ENCODE measurements around the gene FAF1. TPM values are rescaled to one million over a fixed set of nuclear protein-coding genes. Genes with fewer than 3 reads are reported as not detected.

Gene FAF1
- total and polyA plus RNA-seq, 8 donors, result 20.1 to 144 (median 27.4) TPM

GRCh38 chr1:50787266-50787665 lies 172.8 kb downstream of the FAF1 start:
- H3K4me3 ChIP-seq, result no peak overlapping the region
- H3K9me3 ChIP-seq, result no peaks in the 10 kb centered on the region
- intact Hi-C loops (cut with DNase I; ENCODE audit: low total_unique reads), result loop anchor here (10.0 kb wide), 1 partner anchor 258 kb away; no protein-coding TSS in a partner anchor
- no peak overlapping the region for H3K27ac ChIP-seq
- no peaks in the 10 kb centered on the region for H3K27me3 ChIP-seq
- WGBS, 5 donors, result 84 to 95% (median 92%) methylated on average over 3 of the region's 3 CpGs
- H3K36me3 ChIP-seq, result peaks cover 0 to 28% (median 23%) of the 10 kb centered on the region in 4 donors
- no peak for DNase-seq
- TF ChIP-seq POLR2AphosphoS5 (IDR thresholded peaks at IDR 0.05) (no peak), CTCF (IDR thresholded peaks at IDR 0.05) (no peak), POLR2A (IDR thresholded peaks at IDR 0.05) (no peak), EP300 (IDR thresholded peaks at IDR 0.05) (no peak)
- no peaks in the 10 kb centered on the region for H3K4me1 ChIP-seq

GRCh38 chr1:50783286-50783685 lies 176.8 kb downstream of the FAF1 start:
- H3K27ac ChIP-seq, result no peak overlapping the region

GRCh38 chr1:50780797-50781196 lies 179.3 kb downstream of the FAF1 start:
- Histone ChIP-seq H3K4me3 (no peak overlapping the region), H3K27ac (no peak overlapping the region), H3K4me1 (no peaks in the 10 kb centered on the region), H3K27me3 (no peaks in the 10 kb centered on the region), H3K9me3 (no peaks in the 10 kb centered on the region), H3K36me3 (peaks cover 6 to 19% (median 16%) of the 10 kb centered on the region in 4 donors)
- no peak for DNase-seq
- TF ChIP-seq EP300 (IDR thresholded peaks at IDR 0.05), result no peak
- no peak for TF ChIP-seq POLR2AphosphoS5 (IDR thresholded peaks at IDR 0.05)
- TF ChIP-seq CTCF (IDR thresholded peaks at IDR 0.05), result no peak
- no peak for TF ChIP-seq POLR2A (IDR thresholded peaks at IDR 0.05)
- intact Hi-C loops (cut with DNase I; ENCODE audit: low total_unique reads), result loop anchor here (10.0 kb wide), 1 partner anchor 264 kb away; no protein-coding TSS in a partner anchor
- WGBS, 5 donors, result 93 to 98% (median 96%) methylated on average over 4 of the region's 4 CpGs

More at GRCh38 chr1:50783286-50783685, 176.8 kb downstream of the FAF1 start:
- no peak for TF ChIP-seq EP300 (IDR thresholded peaks at IDR 0.05)
- TF ChIP-seq CTCF (IDR thresholded peaks at IDR 0.05), result no peak
- no peak for TF ChIP-seq POLR2A (IDR thresholded peaks at IDR 0.05)
- TF ChIP-seq POLR2AphosphoS5 (IDR thresholded peaks at IDR 0.05), result no peak
- DNase-seq, result no peak
- H3K4me3 ChIP-seq, result no peak overlapping the region
- no peaks in the 10 kb centered on the region for H3K27me3 ChIP-seq
- peaks cover 6 to 43% (median 37%) of the 10 kb centered on the region in 4 donors for H3K36me3 ChIP-seq
- no peaks in the 10 kb centered on the region for H3K4me1 ChIP-seq
- WGBS, 5 donors, result 87 to 93% (median 89%) methylated on average over 9 of the region's 9 CpGs
- intact Hi-C loops (cut with DNase I; ENCODE audit: low total_unique reads), result loop anchor here (10.0 kb wide), 1 partner anchor 262 kb away; no protein-coding TSS in a partner anchor
- H3K9me3 ChIP-seq, result no peaks in the 10 kb centered on the region

GRCh38 chr1:50779801-50780200 lies 180.3 kb downstream of the FAF1 start:
- 94 to 100% (median 96%) methylated on average over 1 of the region's 1 CpG for WGBS, 5 donors
- peaks cover 6 to 18% (median 13%) of the 10 kb centered on the region in 4 donors for H3K36me3 ChIP-seq
- no peaks in the 10 kb centered on the region for H3K4me1 ChIP-seq
- H3K27me3 ChIP-seq, result no peaks in the 10 kb centered on the region
- no peak overlapping the region for H3K27ac ChIP-seq
- intact Hi-C loops (cut with DNase I; ENCODE audit: low total_unique reads), result loop anchor here (10.0 kb wide), 1 partner anchor 265 kb away; no protein-coding TSS in a partner anchor
- H3K4me3 ChIP-seq, result no peak overlapping the region
- TF ChIP-seq CTCF (IDR thresholded peaks at IDR 0.05) (peak in 1 of 7 experiments; percentile 8), POLR2A (IDR thresholded peaks at IDR 0.05) (no peak)
- no peak for DNase-seq
- H3K9me3 ChIP-seq, result no peaks in the 10 kb centered on the region
